NT2/D1 (cell line): ENCODE data around the gene SFN.

Source experiments
- SUZ12 ChIP-seq: IDR thresholded peaks from 2 replicates; pipeline ENCODE4 v1.6.1; 2011; ENCODE audit not compliant: insufficient read length, insufficient read depth; ENCODE audit errors: extremely low read depth
- YY1 ChIP-seq: IDR thresholded peaks from 2 replicates; pipeline ENCODE4 v1.6.1; 2011; ENCODE audit not compliant: insufficient read length, insufficient read depth
- ZNF274 ChIP-seq: IDR thresholded peaks from 2 replicates; pipeline ENCODE4 v1.6.1; 2011; ENCODE audit warnings: mild to moderate bottlenecking, low read depth, low read length

- TF ChIP-seq ZNF274, result no peak
- no peak for TF ChIP-seq YY1
- no peak for TF ChIP-seq SUZ12
Measured at GRCh38 chr1:26856181-26856580, 6.8 kb upstream of the SFN start.
